Measurements from ENCODE around the gene AMOTL2.

DNA sequence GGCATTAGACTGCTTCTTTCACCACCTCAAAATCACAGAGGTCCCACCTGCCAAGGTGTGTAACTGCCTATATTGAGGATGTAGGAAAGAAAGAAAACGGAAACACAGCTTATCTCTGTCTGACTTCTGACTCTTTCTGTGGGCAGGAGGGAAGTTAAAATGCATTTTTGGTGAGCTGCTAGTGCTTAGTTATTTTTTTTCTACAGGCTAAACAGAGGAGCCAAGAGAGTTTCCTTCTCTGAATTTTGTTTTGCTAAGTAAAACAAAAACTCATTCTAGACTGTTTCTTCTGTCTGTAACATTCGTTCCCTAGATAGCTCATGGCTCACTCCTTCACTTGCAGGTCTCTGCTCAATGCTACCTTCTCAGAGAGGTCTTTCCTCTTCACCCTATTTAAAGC is 18.8 kb upstream of the AMOTL2 start:
- TF ChIP-seq, protein P1, sequence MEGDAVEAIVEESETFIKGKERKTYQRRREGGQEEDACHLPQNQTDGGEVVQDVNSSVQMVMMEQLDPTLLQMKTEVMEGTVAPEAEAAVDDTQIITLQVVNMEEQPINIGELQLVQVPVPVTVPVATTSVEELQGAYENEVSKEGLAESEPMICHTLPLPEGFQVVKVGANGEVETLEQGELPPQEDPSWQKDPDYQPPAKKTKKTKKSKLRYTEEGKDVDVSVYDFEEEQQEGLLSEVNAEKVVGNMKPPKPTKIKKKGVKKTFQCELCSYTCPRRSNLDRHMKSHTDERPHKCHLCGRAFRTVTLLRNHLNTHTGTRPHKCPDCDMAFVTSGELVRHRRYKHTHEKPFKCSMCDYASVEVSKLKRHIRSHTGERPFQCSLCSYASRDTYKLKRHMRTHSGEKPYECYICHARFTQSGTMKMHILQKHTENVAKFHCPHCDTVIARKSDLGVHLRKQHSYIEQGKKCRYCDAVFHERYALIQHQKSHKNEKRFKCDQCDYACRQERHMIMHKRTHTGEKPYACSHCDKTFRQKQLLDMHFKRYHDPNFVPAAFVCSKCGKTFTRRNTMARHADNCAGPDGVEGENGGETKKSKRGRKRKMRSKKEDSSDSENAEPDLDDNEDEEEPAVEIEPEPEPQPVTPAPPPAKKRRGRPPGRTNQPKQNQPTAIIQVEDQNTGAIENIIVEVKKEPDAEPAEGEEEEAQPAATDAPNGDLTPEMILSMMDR (conservative IDR thresholded peaks at IDR 0.05; ENCODE audit: low read depth in 2 of 2): no peak
- TF ChIP-seq POLR2AphosphoS5 (IDR thresholded peaks at IDR 0.05; ENCODE audit: low read depth): no peak
- no peak for TF ChIP-seq EZH2 (IDR thresholded peaks at IDR 0.05; ENCODE audit: low read depth, unreplicated experiment)
- TF ChIP-seq, protein P2, sequence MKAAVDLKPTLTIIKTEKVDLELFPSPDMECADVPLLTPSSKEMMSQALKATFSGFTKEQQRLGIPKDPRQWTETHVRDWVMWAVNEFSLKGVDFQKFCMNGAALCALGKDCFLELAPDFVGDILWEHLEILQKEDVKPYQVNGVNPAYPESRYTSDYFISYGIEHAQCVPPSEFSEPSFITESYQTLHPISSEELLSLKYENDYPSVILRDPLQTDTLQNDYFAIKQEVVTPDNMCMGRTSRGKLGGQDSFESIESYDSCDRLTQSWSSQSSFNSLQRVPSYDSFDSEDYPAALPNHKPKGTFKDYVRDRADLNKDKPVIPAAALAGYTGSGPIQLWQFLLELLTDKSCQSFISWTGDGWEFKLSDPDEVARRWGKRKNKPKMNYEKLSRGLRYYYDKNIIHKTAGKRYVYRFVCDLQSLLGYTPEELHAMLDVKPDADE (IDR thresholded peaks at IDR 0.05): no peak
